Fibroblast of the aortic adventitia (primary cell): ENCODE data around the gene EMSY. TPM values are rescaled to one million over a fixed set of nuclear protein-coding genes. Genes with fewer than 3 reads are reported as not detected.
A peak's percentile ranks its signal among the peaks of the same experiment; 100 is the strongest.

Experiments
- DNase-seq: peaks from one replicate; pipeline ENCODE4 v3.0.0-alpha.2; 2010; ENCODE audit warnings: low read depth
- H3K4me3 ChIP-seq: 2 replicates; pipeline ENCODE4 v1.5.1; 2011; ENCODE audit warnings: low read depth, mild to moderate bottlenecking, control low read depth, low read length, moderate library complexity
- CTCF ChIP-seq: IDR thresholded peaks from 2 replicates; pipeline ENCODE4 v1.5.1; 2011; ENCODE audit warnings: mild to moderate bottlenecking, low read length, control low read depth, inconsistent platforms; ENCODE audit not compliant: insufficient read depth
- total RNA-seq: library from RNA; depleted of rRNA; stranded (reverse); fragments of >200 nt; gene quantifications from 2 replicates; pipeline ENCODE4 v1.2.3, GENCODE V29; 2012; ENCODE audit warnings: low replicate concordance

Gene EMSY
- total RNA-seq, 1 donor, result 30.8 TPM

DNA sequence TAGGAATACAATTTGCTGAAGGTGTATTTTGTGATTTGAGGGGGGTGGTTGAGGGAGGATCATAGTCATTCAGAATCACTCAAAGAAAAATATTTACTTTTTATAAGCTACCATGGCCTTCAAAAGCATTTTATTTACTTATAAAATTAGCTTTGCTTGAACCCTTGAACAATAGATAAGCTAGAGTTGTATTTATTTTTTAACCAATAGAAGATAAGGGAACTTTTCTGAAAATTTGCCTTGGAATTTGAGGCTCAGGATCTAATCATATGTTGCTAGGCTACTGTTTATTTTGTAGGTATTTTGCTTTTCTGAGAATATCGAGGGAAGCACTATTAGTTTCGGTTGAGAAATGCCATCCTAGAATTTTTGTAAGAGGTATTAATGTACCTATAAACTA lies 82.1 kb downstream of the EMSY start:
- DNase-seq, result no peak
- H3K4me3 ChIP-seq, result no peak overlapping the region
- TF ChIP-seq CTCF, result no peak

- no peak for DNase-seq
- no peak overlapping the region for H3K4me3 ChIP-seq
- no peak for TF ChIP-seq CTCF
Measured at GRCh38 chr11:76542436-76542835, 97.6 kb downstream of the EMSY start.

- H3K4me3 ChIP-seq, result no peak overlapping the region
- no peak for TF ChIP-seq CTCF
- DNase-seq, result peak; percentile 19
Measured at GRCh38 chr11:76543006-76543703, 98.3 kb downstream of the EMSY start.

DNA sequence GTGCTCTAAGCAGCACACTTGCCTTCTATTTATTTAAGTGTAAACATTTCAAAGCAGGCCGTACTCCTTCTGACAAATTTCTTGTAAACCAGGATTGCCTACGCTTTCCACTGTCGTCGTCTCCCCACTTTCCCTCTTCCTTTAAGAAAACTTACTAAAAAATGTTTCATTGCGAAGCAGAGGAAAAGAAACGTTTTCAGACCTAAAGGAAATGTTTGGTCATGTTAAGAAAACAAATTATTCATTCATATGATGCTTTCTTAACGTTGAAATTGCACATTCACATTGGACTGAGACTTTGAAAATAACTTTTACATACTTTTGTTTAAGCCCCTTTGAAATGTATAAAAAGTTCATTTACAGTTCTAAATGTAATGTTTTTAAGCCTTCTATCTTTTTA lies 106.0 kb downstream of the EMSY start:
- TF ChIP-seq CTCF, result no peak
- no peak for DNase-seq
- H3K4me3 ChIP-seq, result no peak overlapping the region

DNA sequence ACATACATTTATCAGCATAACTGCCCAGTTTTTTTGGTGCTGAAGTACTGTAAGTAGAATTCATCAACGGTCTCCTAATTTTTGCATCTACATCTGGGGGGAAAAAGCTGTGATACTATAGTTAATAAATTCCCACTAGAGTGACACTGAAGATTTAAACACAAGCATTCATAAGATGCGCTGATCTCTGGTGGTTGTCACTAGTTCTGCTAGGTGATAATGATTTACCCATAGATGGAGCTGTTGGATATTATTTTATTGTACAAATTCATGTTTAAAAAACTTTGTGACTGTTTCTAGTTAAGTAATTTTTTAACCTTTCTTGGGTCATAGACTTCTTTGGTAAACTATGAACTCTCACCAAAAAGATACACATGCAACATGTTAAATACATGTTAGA lies 106.6 kb downstream of the EMSY start:
- peak; percentile 35 for TF ChIP-seq CTCF
- no peak overlapping the region for H3K4me3 ChIP-seq
- peak; percentile 53 for DNase-seq

DNA sequence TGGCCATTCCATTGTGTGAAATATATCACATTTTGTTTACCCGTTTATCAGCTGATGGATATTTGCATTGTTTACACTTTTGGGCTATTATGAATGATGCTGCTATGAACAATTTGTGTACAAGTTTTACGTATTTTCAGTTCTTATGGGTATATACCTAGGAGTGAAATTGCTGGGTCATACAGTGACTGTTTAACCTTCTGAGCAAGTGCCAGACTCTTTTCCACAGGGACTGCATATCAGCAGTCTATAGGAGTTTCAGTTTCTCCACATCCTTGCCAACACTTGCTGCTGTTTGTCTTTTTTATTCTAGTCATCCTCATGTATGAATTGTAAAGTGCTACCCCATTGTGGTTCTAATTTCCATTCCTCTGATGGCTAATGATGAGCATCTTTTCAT lies 108.2 kb downstream of the EMSY start:
- no peak for TF ChIP-seq CTCF
- DNase-seq, result no peak
- H3K4me3 ChIP-seq, result no peak overlapping the region
